Endodermal cell (in vitro differentiated cells): ENCODE measurements around the gene EPB41L3. TPM values are rescaled to one million over a fixed set of nuclear protein-coding genes. Genes with fewer than 3 reads are reported as not detected.
A peak's percentile ranks its signal among the peaks of the same experiment; 100 is the strongest.

ENCODE experiments used
- DNase-seq: peaks from one replicate; pipeline ENCODE4 v3.0.0-alpha.2; 2017
- H3K27ac ChIP-seq: 2 replicates; pipeline ENCODE4 v1.5.1; 2013; ENCODE audit warnings: mild to moderate bottlenecking, low read depth, low read length, moderate library complexity
- H3K27me3 ChIP-seq: 2 replicates; pipeline ENCODE4 v1.6.1; 2013; ENCODE audit warnings: mild to moderate bottlenecking, low read length, moderate library complexity; ENCODE audit not compliant: insufficient read depth, control insufficient read depth, poor library complexity, severe bottlenecking
- H3K36me3 ChIP-seq: 2 replicates; pipeline ENCODE4 v1.7.0; 2013; ENCODE audit warnings: mild to moderate bottlenecking, low read length, moderate library complexity; ENCODE audit not compliant: control insufficient read depth, insufficient read depth
- H3K4me1 ChIP-seq: one replicate; pipeline ENCODE4 v1.7.0; 2013; ENCODE audit warnings: low read length; ENCODE audit not compliant: control insufficient read depth, insufficient read depth
- H3K4me3 ChIP-seq: 2 replicates; pipeline ENCODE4 v1.5.1; 2013; ENCODE audit warnings: mild to moderate bottlenecking, low read length, moderate library complexity
- H3K9ac ChIP-seq: 2 replicates; pipeline ENCODE4 v1.6.1; 2013; ENCODE audit warnings: mild to moderate bottlenecking, low read length, moderate library complexity; ENCODE audit not compliant: poor library complexity, severe bottlenecking; ENCODE audit errors: extremely low read depth
- H3K9me3 ChIP-seq: 2 replicates; pipeline ENCODE4 v1.6.1; 2013; ENCODE audit warnings: mild to moderate bottlenecking, low read length, moderate library complexity; ENCODE audit not compliant: control insufficient read depth
- H3K27ac Mint-ChIP-seq: 2 replicates; pipeline ENCODE4 v1.8.0; 2020; ENCODE audit warnings: mixed read lengths
- H3K27me3 Mint-ChIP-seq: 2 replicates; pipeline ENCODE4 v1.8.0; 2021; ENCODE audit warnings: mild to moderate bottlenecking, mixed read lengths; ENCODE audit not compliant: insufficient read depth
- H3K36me3 Mint-ChIP-seq: 2 replicates; pipeline ENCODE4 v1.8.0; 2020; ENCODE audit warnings: low read depth, mixed read lengths
- H3K4me1 Mint-ChIP-seq: 2 replicates; pipeline ENCODE4 v1.8.0; 2020; ENCODE audit warnings: mixed read lengths
- H3K4me3 Mint-ChIP-seq: 2 replicates; pipeline ENCODE4 v1.8.0; 2020; ENCODE audit warnings: mild to moderate bottlenecking, moderate library complexity, mixed read lengths
- H3K9me3 Mint-ChIP-seq: 2 replicates; pipeline ENCODE4 v1.8.0; 2020; ENCODE audit warnings: mild to moderate bottlenecking, mixed read lengths
- WGBS, 2 experiments: methylation state at CpG; one replicate each; pipeline versions ENCODE4 v1.1.5 to v1.1.7; 2013; ENCODE audit warnings: missing lambda C conversion rate in 2 of 2, mixed read lengths in 1 of 2; ENCODE audit not compliant: insufficient coverage in 1 of 2, insufficient read length in 1 of 2; 5-methylcytosine and 5-hydroxymethylcytosine counted together
- total RNA-seq, 2 donors: library from RNA; stranded (reverse); fragmentation: NEBNext Ultra II Directional in 1 of 2; extraction: Animal tissue kit (Norgen Biotek cat#: 25700) in 1 of 2; gene quantifications; 2 replicates in 1 of 2; 3 replicates in 1 of 2; pipeline ENCODE4 v1.2.1, GENCODE V29; 2021
- TF ChIP-seq, protein P1 (sequence below): fragments of 200-600 bp; sonication (generic); conservative IDR thresholded peaks from 2 replicates; pipeline ENCODE4 v1.5.0; 2021; ENCODE audit warnings: antibody characterized with exemption, mild to moderate bottlenecking

Gene EPB41L3
- total RNA-seq, 2 donors from 2014 or later: 49.3 to 51.6 TPM

- peak overlapping the region; percentile 80 for H3K4me3 Mint-ChIP-seq
- 86 to 97% methylated on average over 3 of the region's 3 CpGs for WGBS, 2 experiments
- peaks cover 34% of the 10 kb centered on the region for H3K4me1 Mint-ChIP-seq
- Histone ChIP-seq H3K27me3 (no peaks in the 10 kb centered on the region), H3K9me3 (no peaks in the 10 kb centered on the region), H3K9ac (no peak overlapping the region), H3K27ac (no peak overlapping the region), H3K4me1 (no peaks in the 10 kb centered on the region), H3K36me3 (no peaks in the 10 kb centered on the region), H3K4me3 (peak overlapping the region; percentile 85)
- DNase-seq: no peak
- TF ChIP-seq, protein P1, sequence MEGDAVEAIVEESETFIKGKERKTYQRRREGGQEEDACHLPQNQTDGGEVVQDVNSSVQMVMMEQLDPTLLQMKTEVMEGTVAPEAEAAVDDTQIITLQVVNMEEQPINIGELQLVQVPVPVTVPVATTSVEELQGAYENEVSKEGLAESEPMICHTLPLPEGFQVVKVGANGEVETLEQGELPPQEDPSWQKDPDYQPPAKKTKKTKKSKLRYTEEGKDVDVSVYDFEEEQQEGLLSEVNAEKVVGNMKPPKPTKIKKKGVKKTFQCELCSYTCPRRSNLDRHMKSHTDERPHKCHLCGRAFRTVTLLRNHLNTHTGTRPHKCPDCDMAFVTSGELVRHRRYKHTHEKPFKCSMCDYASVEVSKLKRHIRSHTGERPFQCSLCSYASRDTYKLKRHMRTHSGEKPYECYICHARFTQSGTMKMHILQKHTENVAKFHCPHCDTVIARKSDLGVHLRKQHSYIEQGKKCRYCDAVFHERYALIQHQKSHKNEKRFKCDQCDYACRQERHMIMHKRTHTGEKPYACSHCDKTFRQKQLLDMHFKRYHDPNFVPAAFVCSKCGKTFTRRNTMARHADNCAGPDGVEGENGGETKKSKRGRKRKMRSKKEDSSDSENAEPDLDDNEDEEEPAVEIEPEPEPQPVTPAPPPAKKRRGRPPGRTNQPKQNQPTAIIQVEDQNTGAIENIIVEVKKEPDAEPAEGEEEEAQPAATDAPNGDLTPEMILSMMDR: no peak
- H3K27me3 Mint-ChIP-seq: no peaks in the 10 kb centered on the region
- H3K9me3 Mint-ChIP-seq: no peaks in the 10 kb centered on the region
- no peak overlapping the region for H3K27ac Mint-ChIP-seq
- H3K36me3 Mint-ChIP-seq: peaks cover 1% of the 10 kb centered on the region
Observed at GRCh38 chr18:5541644-5542043, 2.2 kb downstream of the EPB41L3 start.

DNA sequence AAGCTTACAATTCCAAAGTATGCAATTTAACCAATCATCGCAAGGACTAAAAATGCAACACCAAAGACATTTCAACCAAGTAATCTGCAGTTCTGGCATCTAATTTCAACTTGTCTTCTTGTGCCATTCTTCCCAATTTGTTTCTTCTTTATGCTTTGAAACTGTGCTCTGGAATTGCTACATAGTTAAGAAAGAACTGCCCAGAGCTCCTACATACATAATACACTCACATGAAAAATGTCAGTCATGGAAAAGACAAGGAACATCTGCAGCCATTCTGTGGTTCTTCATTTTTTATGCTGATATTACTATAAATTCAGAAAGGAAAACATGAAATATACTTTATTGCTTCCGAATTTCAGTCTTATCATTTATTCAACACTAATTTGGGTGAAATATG, 4.4 kb downstream of the EPB41L3 start:
- no peaks in the 10 kb centered on the region for H3K36me3 ChIP-seq
- no peak overlapping the region for H3K4me3 ChIP-seq
- H3K27me3 ChIP-seq: no peaks in the 10 kb centered on the region
- H3K27ac ChIP-seq: no peak overlapping the region
- Mint-ChIP-seq H3K36me3 (peaks cover 7% of the 10 kb centered on the region), H3K27ac (no peak overlapping the region), H3K4me3 (no peak overlapping the region), H3K27me3 (no peaks in the 10 kb centered on the region), H3K4me1 (peaks cover 33% of the 10 kb centered on the region), H3K9me3 (no peaks in the 10 kb centered on the region)
- H3K4me1 ChIP-seq: no peaks in the 10 kb centered on the region
- no peak overlapping the region for H3K9ac ChIP-seq
- 90 to 100% methylated on average over 1 of the region's 2 CpGs for WGBS, 2 experiments
- H3K9me3 ChIP-seq: no peaks in the 10 kb centered on the region
- no peak for DNase-seq
- TF ChIP-seq, protein P1: no peak

- no peak overlapping the region for H3K4me3 ChIP-seq
- no peaks in the 10 kb centered on the region for H3K9me3 Mint-ChIP-seq
- H3K9ac ChIP-seq: no peak overlapping the region
- DNase-seq: no peak
- no peak overlapping the region for H3K27ac ChIP-seq
- H3K36me3 Mint-ChIP-seq: peaks cover 7% of the 10 kb centered on the region
- TF ChIP-seq, protein P1: no peak
- H3K36me3 ChIP-seq: no peaks in the 10 kb centered on the region
- H3K4me3 Mint-ChIP-seq: no peak overlapping the region
- peaks cover 30% of the 10 kb centered on the region for H3K4me1 Mint-ChIP-seq
- H3K27ac Mint-ChIP-seq: no peak overlapping the region
- H3K9me3 ChIP-seq: no peaks in the 10 kb centered on the region
- 42 to 50% methylated on average over 2 of the region's 2 CpGs for WGBS, 2 experiments
- no peaks in the 10 kb centered on the region for H3K4me1 ChIP-seq
- no peaks in the 10 kb centered on the region for H3K27me3 ChIP-seq
- no peaks in the 10 kb centered on the region for H3K27me3 Mint-ChIP-seq
Observed at GRCh38 chr18:5538544-5538943, 5.3 kb downstream of the EPB41L3 start.
